GM21825 (cell line): ENCODE results near the gene USP24.

ENCODE experiments used
- ATAC-seq: cut with Tn5 transposase; IDR thresholded peaks from one replicate; pipeline ENCODE4 v1.9.1; 2021; ENCODE audit warnings: mild to moderate bottlenecking, moderate library complexity; ENCODE audit not compliant: unreplicated experiment

Gene USP24

GRCh38 chr1:55215194-55216021, at the start of gene USP24:
USP24 (minus strand) TSS chr1:55215364; CDS start chr1:55215113, 251 bp downstream.
- peak; percentile 73 for ATAC-seq

GRCh38 chr1:55262822-55263221, 47.7 kb upstream of the USP24 start:
- ATAC-seq = no peak

- ATAC-seq = peak; percentile 65
Measured at GRCh38 chr1:55259911-55260609, 44.9 kb upstream of the USP24 start.

- ATAC-seq = peak; percentile 46
Measured at GRCh38 chr1:55257958-55258357, 42.8 kb upstream of the USP24 start.

- no peak for ATAC-seq
Measured at GRCh38 chr1:55255901-55256300, 40.7 kb upstream of the USP24 start.

GRCh38 chr1:55252942-55253589, 37.9 kb upstream of the USP24 start:
- no peak for ATAC-seq

GRCh38 chr1:55250399-55251075, 35.4 kb upstream of the USP24 start:
- ATAC-seq = no peak

- no peak for ATAC-seq
Measured at GRCh38 chr1:55249646-55250398, 34.7 kb upstream of the USP24 start.

GRCh38 chr1:55246896-55247295, 31.7 kb upstream of the USP24 start:
- ATAC-seq = no peak

GRCh38 chr1:55246331-55246730, 31.2 kb upstream of the USP24 start:
- ATAC-seq = no peak

GRCh38 chr1:55245781-55246180, 30.6 kb upstream of the USP24 start:
- ATAC-seq = no peak

- ATAC-seq = no peak
Measured at GRCh38 chr1:55244476-55245099, 29.4 kb upstream of the USP24 start.

GRCh38 chr1:55243655-55244054, 28.5 kb upstream of the USP24 start:
- ATAC-seq = no peak

- ATAC-seq = no peak
Measured at GRCh38 chr1:55239548-55239947, 24.4 kb upstream of the USP24 start.

- ATAC-seq = no peak
Measured at GRCh38 chr1:55235722-55236121, 20.6 kb upstream of the USP24 start.

- ATAC-seq = no peak
Measured at GRCh38 chr1:55234016-55234415, 18.9 kb upstream of the USP24 start.

- no peak for ATAC-seq
Measured at GRCh38 chr1:55233145-55233777, 18.1 kb upstream of the USP24 start.

GRCh38 chr1:55232448-55233144, 17.4 kb upstream of the USP24 start:
- ATAC-seq = no peak

- ATAC-seq = no peak
Measured at GRCh38 chr1:55231745-55232144, 16.6 kb upstream of the USP24 start.
